GM12892 (cell line): ENCODE results near the gene MCMBP.

Source experiments
- DNase-seq: peaks from one replicate; pipeline ENCODE4 v3.0.0; 2011; ENCODE audit not compliant: insufficient read length
- FAIRE-seq: peaks from 2 replicates; lab custom pipeline; 2011; peaks lifted over from hg19 to GRCh38; lab: Jason Lieb, UNC
- POLR2A ChIP-seq: IDR thresholded peaks from 2 replicates; pipeline ENCODE4 v1.6.1; 2011; ENCODE audit warnings: low read depth, low read length, control low read depth
- POLR2AphosphoS5 ChIP-seq: IDR thresholded peaks from 2 replicates; pipeline ENCODE4 v1.6.1; 2011; ENCODE audit warnings: low read depth, low read length, control low read depth
- TAF1 ChIP-seq: IDR thresholded peaks from 2 replicates; pipeline ENCODE4 v1.6.1; 2011; ENCODE audit warnings: low read depth, mild to moderate bottlenecking, control low read depth, low read length, borderline replicate concordance

The MCMBP gene

GRCh38 chr10:119784340-119785067 lies 88.1 kb downstream of the MCMBP start:
- no peak for DNase-seq
- no peak for TF ChIP-seq POLR2AphosphoS5
- no peak for TF ChIP-seq TAF1
- TF ChIP-seq POLR2A, result no peak
- FAIRE-seq, result peak; percentile 92

GRCh38 chr10:119783665-119784027 lies 89.0 kb downstream of the MCMBP start:
- no peak for DNase-seq
- peak; percentile 86 for FAIRE-seq

GRCh38 chr10:119782981-119783664 lies 89.5 kb downstream of the MCMBP start:
- TF ChIP-seq POLR2A (no peak), TAF1 (no peak), POLR2AphosphoS5 (no peak)
- no peak for DNase-seq
- FAIRE-seq, result no peak

More at GRCh38 chr10:119783665-119784027, 89.0 kb downstream of the MCMBP start:
- TF ChIP-seq POLR2AphosphoS5 (no peak), POLR2A (no peak), TAF1 (no peak)

DNA sequence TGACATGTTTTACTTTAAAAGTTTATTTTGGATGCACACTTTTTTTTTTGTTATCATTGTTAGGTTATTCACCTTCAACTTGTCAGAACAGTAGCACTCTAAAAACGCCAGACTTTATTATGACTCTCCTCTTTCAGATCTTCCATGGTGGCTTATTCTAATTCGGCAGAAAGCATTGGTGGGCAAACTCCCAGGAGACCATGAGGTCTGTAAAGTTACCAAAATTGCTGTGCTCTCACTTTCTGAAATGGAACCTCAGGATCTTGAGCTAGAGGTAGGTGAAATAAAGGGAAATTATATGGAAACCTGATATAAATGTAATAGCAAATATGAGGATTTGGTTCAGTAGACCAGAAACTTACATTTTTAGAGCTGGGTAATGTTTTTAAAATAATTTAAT lies 91.1 kb downstream of the MCMBP start:
- FAIRE-seq, result no peak
- DNase-seq, result no peak
- TF ChIP-seq POLR2AphosphoS5 (no peak), POLR2A (no peak), TAF1 (no peak)

- TF ChIP-seq POLR2AphosphoS5 (no peak), POLR2A (no peak), TAF1 (no peak)
- FAIRE-seq, result peak; percentile 48
- no peak for DNase-seq
Observed at GRCh38 chr10:119780879-119781480, 91.7 kb downstream of the MCMBP start.
